ENCODE data around the gene GRIN2A.

GRIN2A gene

GRCh38 chr16:9816644-9817043 lies 365.6 kb downstream of the GRIN2A start:
- no peak for DNase-seq

DNA sequence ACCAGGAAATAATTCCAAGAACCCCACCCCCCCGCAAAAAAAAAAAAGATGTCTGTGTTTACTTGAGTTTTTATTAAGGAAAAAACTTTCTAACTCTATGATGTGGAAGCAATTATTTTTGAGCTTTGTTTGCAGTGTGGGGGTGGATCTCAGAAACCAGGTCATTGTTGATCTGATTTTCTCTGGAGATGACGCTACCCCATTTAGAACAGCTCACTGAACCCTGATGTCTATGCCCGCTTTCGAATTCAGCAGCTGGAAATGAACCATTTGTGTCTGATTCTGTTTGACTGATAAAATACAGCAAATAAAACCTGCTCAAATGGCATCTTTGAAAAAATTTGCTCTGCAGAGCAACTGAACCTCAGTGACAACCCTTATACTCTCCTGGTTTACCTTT lies 368.6 kb downstream of the GRIN2A start:
- no peak for DNase-seq

- DNase-seq: no peak
These were observed 374.0 kb downstream of the GRIN2A start for GRCh38 chr16:9808210-9808609.

GRCh38 chr16:9807302-9807701 lies 374.9 kb downstream of the GRIN2A start:
- no peak for DNase-seq

GRCh38 chr16:9805109-9805508 lies 377.1 kb downstream of the GRIN2A start:
- no peak for DNase-seq

DNA sequence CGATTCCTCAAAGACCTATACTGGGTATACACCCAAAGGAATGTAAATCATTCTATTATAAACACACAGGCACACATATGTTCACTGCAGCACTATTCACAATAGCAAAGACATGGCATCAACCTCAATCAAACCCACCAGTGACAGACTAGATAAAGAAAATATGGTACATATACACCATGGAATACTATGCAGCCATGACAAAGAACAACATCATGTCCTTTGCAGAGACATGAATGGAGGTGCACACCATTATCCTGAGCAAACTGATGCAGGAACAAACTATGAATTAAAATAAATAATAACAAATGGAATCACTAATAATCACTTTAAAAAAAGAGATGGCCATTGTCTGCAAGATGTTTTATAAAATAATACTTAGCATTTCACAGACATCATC lies 380.1 kb downstream of the GRIN2A start:
- no peak for DNase-seq

DNA sequence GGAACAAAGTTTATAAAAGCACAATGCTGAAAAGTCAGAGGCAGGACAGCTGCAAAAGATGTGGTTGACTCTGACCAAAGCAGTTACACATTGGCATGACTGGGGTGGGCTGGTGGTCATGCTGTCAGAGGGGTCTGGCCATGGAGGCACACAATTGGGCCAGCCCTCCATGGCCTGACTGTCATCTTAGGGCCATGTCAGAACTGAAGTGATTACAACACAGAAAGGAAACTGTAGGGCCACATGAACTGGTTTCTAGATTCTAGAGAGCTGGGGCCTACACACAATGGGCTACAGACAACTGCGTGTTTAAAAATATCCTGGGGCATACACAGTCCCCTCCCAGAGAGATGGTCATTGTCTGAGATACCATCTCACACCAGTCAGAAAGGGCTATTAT lies 380.6 kb downstream of the GRIN2A start:
- DNase-seq: no peak

GRCh38 chr16:9800186-9800738 lies 382.0 kb downstream of the GRIN2A start:
- DNase-seq: no peak

DNA sequence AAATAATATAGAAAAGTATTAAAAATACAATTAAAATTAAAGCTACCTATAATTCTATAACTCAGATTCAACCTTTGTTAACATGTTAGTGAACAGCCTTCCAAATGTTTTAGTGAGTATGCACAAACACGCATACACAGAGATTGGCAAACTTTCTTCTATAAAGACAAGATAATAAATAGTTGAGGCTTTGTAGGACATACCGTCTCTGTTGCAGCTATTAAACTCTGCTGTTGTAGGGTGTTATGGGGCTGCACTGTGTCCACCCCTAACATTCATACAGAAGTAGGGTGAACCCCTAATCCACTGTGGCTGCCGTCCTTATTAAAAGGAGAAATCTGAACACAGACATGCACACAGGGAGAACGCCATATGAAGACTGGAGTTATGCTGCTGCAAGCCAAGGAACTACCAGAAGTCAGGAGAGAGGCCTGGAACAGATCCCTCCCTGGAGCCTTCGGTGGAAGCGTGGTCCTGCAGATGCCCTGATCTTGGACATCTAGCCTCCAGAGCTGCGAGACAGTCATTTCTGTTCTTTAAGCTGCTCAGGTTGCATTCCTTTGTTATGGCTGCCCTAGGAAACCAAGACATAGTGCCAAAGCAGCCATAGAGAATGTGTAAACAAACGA lies 383.2 kb downstream of the GRIN2A start:
- no peak for DNase-seq

DNA sequence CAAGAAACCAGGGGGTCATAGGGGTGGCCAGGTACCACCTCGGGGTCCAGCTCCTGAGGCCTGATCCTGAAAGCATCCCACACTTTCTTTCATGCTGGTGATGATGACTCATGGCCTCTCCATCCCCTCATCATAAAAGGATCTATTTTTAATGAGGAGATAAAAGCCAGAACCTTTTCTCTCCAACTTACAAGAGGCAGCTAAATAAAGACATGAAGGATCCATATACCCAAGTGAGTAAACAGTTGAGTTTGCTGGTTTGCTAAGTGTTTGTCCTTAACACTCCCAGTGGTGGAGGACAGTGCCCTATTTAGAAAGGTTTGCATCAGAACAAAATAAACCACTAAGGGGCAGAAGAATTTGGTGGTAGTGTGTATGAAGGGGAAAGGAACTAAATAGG lies 383.8 kb downstream of the GRIN2A start:
- no peak for DNase-seq

DNA sequence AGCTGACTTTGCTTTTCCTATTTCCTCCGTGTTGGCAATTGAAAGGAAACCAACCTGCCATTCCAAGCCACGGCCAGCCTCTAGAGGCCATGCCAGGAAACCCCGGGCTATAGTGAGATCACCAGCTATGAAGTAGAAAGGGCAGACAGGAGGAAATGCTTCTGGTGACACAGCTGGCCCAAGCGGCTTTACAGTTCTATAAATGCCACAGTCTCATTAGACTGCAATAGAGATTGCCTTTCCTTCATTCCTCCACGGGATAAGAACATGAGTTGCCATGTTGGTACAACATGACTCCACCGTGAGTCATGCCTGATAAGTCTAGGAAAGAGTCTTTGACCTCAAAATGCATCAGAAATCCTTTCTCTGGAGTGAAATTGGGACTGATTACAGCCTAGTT lies 384.9 kb downstream of the GRIN2A start:
- DNase-seq: no peak

DNA sequence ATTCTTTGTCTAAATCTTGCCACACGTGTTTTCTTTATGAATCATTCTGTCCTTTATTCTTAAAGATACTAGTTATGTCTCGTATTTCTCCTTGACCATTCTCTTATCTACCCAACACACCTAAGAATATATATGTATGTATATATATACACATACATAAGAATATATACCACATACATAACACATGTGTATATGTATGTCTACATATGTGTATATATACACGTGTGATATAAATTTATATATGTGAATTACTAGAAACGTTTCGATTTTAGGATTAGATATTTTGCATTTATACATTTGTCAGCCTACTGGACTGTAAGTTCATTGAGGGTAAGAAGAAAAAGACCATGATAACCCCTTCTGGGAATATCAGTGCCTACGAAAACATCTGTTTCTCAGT lies 388.6 kb downstream of the GRIN2A start:
- DNase-seq: no peak

DNA sequence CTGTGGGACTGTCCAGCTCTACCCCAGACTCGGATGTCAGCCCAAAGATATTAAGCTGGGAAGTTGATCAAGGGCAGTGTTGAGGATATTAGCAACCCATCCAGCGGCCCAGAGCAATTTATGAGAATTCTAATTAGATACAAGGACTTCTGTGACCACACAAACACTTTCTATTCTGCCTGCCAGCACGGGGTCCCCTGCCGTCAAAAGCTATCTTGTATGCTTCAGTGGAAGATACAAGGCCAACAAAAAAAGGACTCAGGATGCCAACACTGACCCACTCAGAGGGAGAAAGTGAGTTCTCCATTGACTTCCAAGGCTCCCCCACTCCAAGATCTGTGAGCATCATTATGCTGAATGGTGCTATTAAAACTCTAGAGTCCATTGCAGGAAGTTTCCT lies 390.7 kb downstream of the GRIN2A start:
- no peak for DNase-seq

GRCh38 chr16:9790199-9790598 lies 392.0 kb downstream of the GRIN2A start:
- no peak for DNase-seq

DNA sequence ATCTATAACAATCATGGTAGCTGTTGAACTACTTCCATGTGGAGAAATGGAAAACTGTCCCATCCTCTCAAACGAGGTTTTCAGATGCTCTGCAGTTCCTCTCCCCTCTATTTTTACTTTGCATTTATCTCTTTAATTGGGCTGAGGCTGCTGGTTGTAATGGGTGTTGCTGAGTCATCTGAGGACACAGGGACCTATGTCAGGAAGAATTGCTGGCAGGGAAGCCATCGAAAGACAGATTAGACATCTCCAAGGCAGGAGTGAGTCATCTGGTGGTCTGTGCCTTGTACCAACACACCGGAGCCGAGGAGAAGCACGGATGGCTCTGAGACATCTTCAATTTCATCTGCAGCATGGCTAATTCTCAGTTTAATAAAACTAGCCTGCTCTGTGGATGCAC lies 394.5 kb downstream of the GRIN2A start:
- DNase-seq: no peak

GRCh38 chr16:9780831-9781230 lies 401.4 kb downstream of the GRIN2A start:
- no peak for DNase-seq

DNA sequence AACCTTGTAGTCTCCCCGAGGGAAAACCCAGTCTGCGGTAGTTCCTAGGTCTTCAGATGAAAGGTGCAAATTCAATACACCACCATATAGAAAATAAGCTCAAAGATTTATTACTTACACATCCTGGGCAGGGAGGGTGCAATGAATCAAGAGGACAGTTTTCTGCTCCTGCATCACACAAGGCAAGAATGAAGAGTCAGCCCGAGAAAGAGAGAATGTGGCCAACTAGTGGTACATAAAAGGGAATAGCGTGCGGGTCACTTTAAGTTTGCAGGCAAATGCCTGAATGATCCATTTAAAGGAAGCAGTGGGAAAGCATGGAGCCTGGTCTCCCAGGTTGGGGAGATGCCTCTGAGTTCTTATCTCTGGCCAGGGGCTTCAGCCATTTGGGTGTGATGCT lies 403.4 kb downstream of the GRIN2A start:
- no peak for DNase-seq

GRCh38 chr16:9775998-9776397 lies 406.2 kb downstream of the GRIN2A start:
- DNase-seq: no peak

- DNase-seq: no peak
These were observed 408.9 kb downstream of the GRIN2A start for GRCh38 chr16:9773289-9773688.

DNA sequence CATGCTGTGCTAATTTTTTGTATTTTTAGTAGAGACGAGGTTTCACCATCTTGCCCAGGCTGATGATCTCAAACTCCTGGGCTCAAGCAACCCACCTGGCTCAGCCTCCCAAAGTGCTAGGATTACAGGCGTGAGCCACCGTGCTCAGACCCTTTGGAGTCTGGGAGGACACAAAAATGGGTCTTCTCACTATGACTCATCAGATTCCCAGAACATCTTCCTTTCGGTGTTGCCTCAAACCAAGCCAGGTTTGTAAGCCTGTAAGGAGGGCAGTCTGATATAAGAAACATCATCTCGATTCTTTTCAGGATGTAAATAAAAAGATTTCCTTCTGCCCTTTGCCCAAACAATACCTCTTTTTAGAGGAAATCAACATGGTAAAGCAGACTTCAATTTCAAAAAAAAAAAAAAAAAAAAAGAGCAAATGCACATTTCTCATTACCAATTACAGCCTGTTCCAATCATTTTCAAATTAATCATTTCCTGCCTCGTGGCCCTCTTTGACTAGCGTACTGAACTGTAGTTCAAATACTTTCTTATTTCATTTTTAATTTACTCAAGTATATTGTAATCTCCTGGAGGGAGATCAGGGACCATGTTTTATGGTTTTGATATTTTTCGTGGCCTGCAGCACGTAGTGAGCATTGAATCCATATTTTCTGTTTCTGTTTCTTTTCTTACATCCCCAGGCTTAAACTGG lies 409.6 kb downstream of the GRIN2A start:
- DNase-seq: no peak

DNA sequence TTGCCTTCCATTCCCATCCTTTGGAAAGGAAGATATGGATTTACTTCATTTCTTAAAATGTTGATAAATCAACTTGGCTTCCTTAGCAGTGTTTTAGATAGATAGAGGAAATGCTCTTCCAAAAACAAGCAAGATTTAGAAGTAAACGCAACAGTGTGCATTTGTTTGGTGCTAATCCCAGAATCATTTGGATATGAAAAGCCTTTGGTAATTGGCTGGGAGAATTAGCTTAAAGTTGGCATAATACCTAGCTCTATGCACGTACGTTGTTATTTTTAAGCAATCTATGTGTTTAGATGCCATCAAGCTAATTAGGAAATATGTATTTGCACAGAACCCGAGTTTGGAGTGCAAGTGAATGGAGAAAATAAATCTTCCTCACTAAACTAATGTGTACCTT lies 415.3 kb downstream of the GRIN2A start:
- no peak for DNase-seq

GRCh38 chr16:9763505-9763904 lies 418.7 kb downstream of the GRIN2A start:
- no peak for DNase-seq

DNA sequence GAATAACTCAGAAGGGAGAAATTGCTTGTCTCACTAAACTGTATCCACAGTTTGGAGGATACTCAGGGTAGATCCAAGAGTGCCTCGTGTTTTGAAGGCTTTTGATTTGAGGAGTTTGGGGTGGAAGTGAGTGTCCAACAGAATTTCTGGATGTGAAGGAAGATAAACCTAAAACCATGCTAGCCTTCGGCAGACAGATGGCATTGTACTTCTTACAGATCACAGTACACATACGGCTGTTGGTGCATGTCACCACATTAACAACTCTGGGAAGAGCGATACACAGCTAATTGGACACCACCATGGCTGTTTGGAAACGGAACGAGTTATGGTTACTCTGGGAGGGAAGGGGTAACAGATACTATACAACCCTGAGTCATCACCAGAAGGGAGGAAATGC lies 420.4 kb downstream of the GRIN2A start:
- DNase-seq: no peak

GRCh38 chr16:9757687-9758086 lies 424.5 kb downstream of the GRIN2A start:
- DNase-seq: no peak

- DNase-seq: no peak
These were observed 425.8 kb downstream of the GRIN2A start for GRCh38 chr16:9756434-9756833.
